UCSD-AML1 (cell line): ENCODE measurements around the gene TUBAL3.
"Not testable (repeated sequence)": the region's sequence is repeated elsewhere in the genome, so short reads cannot be mapped to it uniquely, and the experiment has no call there.

Experiments used
- DNase-seq: peaks from one replicate; lab custom pipeline; 2025; ENCODE audit not compliant: unreplicated experiment; lab: John Stamatoyannopoulos, UW

Gene TUBAL3

DNA sequence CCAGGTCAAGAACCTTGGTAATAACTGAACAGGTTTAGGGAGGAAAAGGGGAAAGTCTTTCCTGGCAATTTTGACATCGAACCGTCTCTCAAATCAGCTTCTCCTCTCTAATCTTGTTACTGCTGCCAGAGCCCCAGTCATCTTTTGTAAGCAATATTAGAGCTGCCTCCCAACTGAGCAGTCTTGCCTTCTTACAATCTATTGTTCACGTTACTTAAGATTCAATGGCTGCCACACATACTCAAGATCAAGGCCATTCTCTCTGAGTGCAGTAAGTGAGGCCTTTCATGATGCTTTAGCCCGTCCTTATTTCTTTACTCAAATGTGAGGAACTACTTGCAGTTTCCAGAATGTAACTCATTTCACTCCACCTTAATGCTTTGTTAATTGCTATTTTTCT is 20.1 kb upstream of the TUBAL3 start:
- no peak for DNase-seq

DNA sequence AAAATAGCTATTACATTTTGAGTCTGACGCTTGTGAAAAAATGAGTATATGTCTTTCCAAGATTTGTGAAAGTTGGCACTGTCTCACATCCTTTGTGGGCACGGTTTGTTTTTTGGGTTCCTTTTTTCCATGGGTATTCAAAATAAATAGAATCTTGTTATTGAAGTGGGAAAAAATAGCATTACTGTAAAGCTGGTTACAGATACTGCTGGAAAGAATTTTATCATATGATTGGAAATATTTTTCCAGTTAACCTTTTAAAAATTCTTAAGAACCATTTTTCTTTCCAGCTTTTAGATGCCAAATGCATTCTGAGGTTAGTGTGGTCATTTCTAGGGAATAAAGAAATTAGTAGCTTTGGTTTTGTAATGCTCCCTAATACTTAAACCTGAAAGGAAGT is 19.1 kb upstream of the TUBAL3 start:
- no peak for DNase-seq

DNA sequence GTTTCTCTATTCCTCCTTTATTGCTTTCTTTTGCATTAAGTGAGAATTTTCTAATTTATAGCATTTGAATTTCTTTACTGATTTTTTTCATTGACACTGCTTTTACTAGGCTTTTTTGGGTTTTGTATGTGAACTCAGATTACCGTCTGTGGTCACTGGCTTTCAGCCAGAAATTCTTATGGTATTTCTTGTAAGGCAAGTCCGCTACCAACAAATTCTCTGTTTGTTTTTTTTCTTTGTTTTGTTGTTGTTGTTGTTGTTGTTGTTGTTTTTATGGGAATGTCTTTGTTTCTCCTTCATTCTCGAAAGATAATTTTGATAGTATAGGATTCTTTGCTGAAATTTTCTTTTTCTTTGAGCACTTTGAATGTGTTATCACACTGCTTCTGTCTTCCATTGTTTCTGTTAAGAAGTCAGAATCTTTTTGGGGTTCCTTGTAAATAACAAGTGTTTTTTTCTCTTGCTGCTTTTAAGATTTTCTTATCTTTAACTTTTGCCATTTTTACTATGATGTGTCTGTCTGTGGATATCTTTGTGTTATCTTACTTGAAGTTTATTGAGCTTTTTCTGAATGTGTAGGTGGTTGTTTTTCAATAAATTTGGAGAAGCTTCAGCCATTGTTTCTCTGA is 15.0 kb upstream of the TUBAL3 start:
- no peak for DNase-seq

DNA sequence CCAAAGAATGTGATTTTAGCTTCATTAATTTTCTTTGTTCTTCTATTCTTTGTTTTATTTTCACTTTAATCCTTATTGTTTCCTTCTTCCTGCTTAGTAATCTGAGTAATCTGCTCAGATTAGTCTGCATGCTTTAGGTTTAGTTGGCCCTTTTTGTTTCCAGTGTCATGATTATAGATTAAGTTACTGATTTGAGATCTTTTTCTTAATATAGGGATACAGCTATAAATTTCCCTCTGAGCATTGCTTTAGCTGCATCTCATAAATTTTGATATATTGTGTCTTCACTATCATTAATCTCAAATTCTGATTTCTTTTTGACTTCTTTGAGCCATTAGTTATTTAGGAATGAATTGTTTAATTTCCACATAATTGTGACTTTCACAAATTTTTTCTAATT is 14.0 kb upstream of the TUBAL3 start:
- no peak for DNase-seq

GRCh38 chr10:5416981-5417380 is 12.4 kb upstream of the TUBAL3 start:
- no peak for DNase-seq

GRCh38 chr10:5413012-5413938 is 8.6 kb upstream of the TUBAL3 start:
- DNase-seq: peak; percentile 25

- peak; percentile 86 for DNase-seq
These were observed 7.8 kb upstream of the TUBAL3 start, which contains the start of gene NET1 for GRCh38 chr10:5412277-5412941. NET1 (plus strand) TSS chr10:5412557; CDS start chr10:5412693, 136 bp downstream.

- DNase-seq: no peak
These were observed 7.3 kb upstream of the TUBAL3 start for GRCh38 chr10:5411941-5412276.

GRCh38 chr10:5410787-5411186 is 6.2 kb upstream of the TUBAL3 start:
- not testable (repeated sequence) for DNase-seq

- no peak for DNase-seq
These were observed 2.3 kb upstream of the TUBAL3 start for GRCh38 chr10:5406918-5407317.

- no peak for DNase-seq
These were observed 1.8 kb downstream of the TUBAL3 start for GRCh38 chr10:5402798-5403197.

- DNase-seq: no peak
These were observed 4.0 kb downstream of the TUBAL3 start for GRCh38 chr10:5400468-5401240.

- no peak for DNase-seq
These were observed 5.3 kb downstream of the TUBAL3 start for GRCh38 chr10:5399332-5399731.

- no peak for DNase-seq
These were observed 7.9 kb downstream of the TUBAL3 start for GRCh38 chr10:5396556-5397300.

GRCh38 chr10:5395168-5395567 is 9.5 kb downstream of the TUBAL3 start:
- no peak for DNase-seq

DNA sequence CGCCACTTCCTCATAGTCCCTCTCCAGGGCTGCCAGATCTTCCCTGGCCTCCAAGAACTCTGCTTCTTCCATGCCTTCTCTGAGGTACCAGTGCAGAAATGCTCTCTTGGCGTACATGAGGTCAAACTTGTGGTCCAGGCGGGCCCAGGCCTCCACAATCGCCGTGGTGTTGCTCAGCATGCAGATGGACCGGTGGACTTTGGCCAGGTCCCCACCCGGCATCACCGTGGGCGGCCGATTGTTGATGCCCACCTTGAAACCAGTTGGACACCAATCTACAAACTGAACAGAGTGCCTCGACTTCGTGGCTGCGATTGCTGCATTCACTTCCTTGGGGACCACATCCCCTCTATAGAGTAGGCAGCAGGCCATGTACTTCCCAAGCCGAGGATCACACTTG is 11.1 kb downstream of the TUBAL3 start:
- no peak for DNase-seq

GRCh38 chr10:5391790-5392189 is 12.8 kb downstream of the TUBAL3 start:
- DNase-seq: no peak

DNA sequence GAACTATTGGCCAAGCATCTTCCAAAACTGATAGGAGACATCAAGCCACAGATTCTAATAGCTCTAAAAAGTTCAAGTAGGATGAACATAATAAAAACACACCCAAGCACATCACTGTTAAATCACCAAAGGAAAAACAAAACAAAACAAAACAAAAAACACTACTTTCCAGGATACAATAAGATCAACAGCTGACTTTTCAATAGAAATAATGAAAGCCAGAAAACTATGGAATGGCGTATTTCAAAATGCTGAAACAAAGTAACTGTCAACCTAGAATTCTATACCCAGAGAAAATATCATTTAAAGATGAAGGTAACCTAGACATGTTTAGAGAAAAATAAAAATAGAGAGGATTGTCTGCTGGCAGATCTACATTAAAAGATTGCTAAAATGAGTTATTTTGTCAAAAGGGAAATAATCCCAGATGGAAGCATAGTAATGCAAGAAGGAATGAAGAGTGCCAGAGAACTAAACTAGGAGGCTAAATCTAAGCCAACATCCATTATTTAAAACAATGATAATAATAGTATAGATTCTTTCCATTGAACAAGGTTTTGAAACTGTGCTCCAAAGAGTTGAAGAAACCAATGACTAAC is 13.9 kb downstream of the TUBAL3 start:
- DNase-seq: no peak

GRCh38 chr10:5387169-5387568 is 17.5 kb downstream of the TUBAL3 start:
- DNase-seq: no peak

GRCh38 chr10:5385224-5385623 is 19.4 kb downstream of the TUBAL3 start:
- DNase-seq: no peak
